NCI-H345 treated with DMSO at 0.1 percent for 48 hours (cell line): ENCODE results near the gene CTIF.
"Not testable (repeated sequence)": the region's sequence is repeated elsewhere in the genome, so short reads cannot be mapped to it uniquely, and the experiment has no call there.

ENCODE experiments used
- DNase-seq: peaks from one replicate; lab custom pipeline; 2025; ENCODE audit not compliant: unreplicated experiment; lab: John Stamatoyannopoulos, UW

CTIF gene

DNA sequence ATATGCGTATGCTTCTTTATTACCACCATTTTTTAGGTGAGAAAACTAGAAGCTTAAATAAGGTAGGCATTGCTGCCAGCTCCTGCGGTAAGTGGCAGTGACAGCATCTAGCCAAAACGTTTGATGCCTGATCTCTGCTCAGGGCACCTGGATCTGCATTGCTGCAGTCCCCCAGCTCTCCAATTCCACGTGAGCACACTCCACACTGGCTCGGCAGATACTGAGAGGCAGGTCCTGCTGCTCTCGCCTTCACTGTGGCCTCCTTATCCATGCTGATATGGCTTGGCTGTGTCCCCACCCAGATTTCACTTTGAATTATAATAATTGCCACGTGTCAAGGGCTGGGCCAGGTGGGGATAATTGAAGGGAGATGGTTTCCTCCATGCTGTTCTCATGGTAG lies 160.9 kb downstream of the CTIF start:
- no peak for DNase-seq

DNA sequence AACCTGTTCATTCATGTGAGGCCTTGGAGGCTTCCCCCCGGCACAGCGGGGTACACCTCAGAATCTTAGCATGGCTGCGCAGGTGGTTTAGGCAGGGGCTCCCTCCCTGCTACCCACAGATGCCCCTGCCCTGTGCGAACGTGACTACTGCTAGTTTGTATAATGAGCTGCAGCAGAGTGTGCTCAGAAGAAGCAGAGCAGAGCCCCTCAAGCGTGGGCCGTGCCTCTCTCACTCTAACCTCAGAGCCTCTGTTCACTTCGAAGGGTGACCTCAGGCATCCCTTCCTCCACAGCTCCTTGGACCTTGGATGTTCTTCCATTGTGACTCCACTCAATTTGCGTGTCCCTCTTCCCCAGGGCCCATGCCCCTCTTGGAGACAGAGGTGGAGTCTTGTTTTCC lies 161.6 kb downstream of the CTIF start:
- no peak for DNase-seq

- no peak for DNase-seq
Observed at GRCh38 chr18:48702346-48703027, 163.7 kb downstream of the CTIF start.

DNA sequence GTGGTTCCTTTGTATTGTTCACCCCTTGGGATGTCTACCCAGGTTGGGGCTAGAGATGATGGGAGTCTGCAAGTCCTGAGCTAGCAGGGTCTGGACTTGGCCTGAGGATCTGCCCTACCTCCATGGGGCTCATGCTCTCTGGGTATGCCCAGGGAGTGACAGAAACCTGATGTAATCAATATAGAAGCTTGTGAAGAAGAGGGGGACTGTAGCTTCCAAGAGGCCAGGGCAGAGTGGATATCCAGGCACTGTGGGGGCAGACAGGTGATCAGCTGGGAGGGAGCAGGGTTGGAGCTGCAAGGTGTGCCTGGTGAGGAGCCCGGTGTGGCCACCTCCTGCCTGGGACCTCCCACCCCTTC lies 164.2 kb downstream of the CTIF start:
- DNase-seq, result no peak

DNA sequence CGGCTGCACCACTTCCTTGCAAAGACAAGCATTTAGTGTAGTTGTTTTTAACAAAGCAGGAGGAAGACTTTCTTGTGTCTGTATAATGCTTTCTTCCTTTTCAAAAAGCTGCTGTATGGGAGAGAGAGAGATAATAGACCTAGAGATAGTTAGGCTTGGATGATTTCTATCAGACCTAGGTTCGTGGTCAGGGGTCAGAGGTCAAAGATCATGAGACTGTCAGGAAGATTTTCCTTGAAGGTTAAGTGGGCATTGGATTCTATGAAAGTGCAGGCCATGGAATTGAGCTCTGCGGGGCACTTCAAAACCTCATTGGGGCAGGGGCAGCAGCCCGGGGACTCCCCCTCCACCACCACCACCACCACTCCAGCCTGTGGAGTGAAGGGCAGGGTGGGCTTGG lies 164.6 kb downstream of the CTIF start:
- no peak for DNase-seq

DNA sequence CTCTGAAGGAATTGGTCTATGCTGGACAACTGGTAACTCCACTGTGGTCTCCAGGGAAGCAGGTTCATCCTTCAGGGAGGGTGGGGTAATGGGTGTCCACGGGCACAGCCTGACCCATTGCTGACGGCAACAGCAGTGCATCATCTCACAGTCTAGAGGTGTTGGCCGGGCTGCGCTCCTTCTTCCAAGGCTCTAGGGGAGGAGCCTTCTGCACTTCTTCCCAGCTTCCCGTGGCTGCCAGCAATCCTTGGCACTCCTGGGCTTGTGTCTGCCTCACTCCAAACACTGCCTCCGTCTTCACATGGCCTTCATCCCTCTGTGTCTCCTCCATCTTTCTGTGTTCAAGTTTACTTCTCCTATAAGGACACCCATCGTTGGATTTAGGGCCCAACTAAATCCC lies 166.2 kb downstream of the CTIF start:
- DNase-seq, result no peak

GRCh38 chr18:48705531-48705930 lies 166.7 kb downstream of the CTIF start:
- DNase-seq, result no peak

- no peak for DNase-seq
Observed at GRCh38 chr18:48706731-48707130, 167.9 kb downstream of the CTIF start.

- no peak for DNase-seq
Observed at GRCh38 chr18:48707636-48708296, 168.9 kb downstream of the CTIF start.

- no peak for DNase-seq
Observed at GRCh38 chr18:48708807-48709206, 170.0 kb downstream of the CTIF start.

- no peak for DNase-seq
Observed at GRCh38 chr18:48709371-48710062, 170.7 kb downstream of the CTIF start.

- DNase-seq, result no peak
Observed at GRCh38 chr18:48711651-48712486, 173.0 kb downstream of the CTIF start.

- DNase-seq, result no peak
Observed at GRCh38 chr18:48713309-48713708, 174.5 kb downstream of the CTIF start.

DNA sequence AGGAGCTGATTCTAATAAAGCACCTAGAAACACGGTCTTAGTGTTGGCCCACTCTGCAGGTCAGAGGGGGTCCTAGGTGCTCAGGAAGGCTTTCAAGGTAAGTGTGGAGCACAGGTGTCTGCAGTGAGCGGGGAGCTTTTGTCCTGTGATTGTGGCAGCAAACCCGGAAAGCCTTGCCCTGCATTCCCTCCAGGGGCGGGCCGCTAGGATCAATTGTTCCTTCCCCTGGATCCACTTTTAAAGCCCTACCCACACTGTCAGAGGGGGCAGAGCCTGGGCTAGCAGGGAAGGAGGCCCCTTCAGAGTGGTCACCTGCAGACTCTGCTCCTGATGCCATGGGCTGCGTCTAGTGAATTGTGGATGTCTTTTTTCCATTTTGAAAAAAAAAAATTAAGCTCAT lies 176.0 kb downstream of the CTIF start:
- DNase-seq, result no peak

DNA sequence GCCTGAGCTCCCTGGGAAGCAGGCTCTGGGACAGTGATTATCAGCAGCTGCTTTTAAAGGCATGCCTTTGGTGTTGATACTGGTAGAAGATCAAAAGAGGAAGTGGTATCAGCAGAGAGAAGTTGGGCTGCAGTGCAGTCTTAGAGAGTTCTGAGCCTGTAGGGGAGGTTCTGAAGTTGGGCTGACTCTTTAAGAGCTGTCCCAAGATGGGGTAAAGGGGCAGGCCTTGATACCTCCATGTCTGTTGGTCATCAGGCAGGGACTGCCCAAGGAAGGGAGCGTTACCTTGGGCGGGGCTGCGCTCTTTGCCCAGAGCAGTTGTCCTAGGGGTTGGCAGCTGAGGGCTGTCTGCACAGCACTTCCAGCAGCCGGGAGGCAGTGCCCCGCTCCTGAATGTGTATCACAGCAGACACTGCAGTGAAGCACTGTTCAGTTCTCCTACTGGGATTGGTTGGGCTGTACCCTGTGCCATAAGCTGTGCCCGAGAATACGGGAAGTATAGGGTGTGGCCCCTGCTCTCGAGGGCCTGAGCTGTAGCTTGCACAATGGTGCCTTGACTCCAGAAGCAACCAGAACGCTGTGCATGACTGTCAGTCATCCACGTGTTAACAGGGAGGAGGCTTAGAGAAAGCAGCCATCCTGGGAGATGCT lies 177.0 kb downstream of the CTIF start:
- DNase-seq, result no peak

GRCh38 chr18:48717227-48717626 lies 178.4 kb downstream of the CTIF start:
- DNase-seq, result not testable (repeated sequence)

DNA sequence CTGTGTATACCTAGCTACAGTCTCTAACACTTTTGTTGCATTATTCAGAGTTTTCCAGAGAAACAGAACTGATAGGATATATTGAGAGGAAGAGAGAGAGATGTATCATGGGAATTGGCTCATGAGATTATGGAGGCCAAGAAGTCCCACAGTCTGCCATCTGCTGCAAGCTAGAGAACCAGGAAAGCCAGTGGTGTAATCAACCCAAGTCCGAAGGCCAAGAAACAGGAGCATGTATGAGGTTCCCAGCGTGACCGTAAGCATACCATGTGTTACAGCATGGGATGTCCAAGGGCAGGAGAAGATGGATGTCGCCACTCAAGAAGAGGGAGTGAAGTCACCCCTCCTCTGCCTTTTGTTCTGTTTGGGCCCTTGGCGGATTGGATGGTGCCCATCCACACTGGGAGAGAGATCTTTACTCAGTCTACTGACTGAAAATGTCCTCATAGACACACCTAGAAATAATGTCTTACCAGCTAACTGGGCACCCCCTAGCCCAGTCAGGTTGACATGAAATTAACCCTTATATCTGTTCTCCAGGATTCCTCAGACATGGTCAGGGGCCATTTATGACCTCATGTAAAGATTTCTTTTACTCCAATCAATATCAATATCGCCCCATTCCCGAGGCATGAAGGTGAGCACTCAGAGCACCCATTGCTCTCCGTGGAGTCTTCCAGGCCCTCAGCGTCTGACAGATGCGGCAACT lies 179.6 kb downstream of the CTIF start:
- DNase-seq, result no peak

- no peak for DNase-seq
Observed at GRCh38 chr18:48719388-48719787, 180.6 kb downstream of the CTIF start.

DNA sequence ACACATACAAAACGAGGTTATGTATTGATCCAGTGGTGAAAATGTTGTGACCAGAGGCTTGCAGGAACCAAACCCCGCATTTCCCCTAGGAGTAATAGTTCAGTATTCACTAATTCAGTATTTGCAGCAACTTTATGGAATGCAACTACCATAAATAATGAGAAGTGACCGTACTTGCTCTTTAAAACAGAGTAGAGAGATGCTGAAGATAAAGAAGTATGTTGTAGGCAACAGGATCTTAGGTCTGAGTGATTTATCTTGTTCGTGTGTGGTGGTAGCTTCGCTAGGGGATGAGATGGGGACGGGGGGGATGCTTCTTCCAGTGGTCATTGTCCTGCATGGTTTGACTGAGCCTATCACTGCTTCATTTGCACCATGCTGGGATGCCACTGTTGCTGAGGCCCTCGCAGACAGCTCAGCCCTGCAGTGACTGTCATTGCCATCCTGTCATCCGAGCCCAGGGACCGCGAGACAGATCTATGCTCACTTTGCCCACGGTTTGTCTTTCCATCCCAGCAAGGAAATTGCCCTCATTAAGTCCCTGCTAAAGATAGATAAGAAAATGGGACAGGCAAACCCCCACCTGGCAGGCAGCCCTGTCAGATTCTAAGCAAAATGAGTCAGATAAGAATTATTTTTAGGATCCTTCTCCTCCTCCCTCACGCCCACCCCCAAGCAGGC lies 181.3 kb downstream of the CTIF start:
- no peak for DNase-seq

DNA sequence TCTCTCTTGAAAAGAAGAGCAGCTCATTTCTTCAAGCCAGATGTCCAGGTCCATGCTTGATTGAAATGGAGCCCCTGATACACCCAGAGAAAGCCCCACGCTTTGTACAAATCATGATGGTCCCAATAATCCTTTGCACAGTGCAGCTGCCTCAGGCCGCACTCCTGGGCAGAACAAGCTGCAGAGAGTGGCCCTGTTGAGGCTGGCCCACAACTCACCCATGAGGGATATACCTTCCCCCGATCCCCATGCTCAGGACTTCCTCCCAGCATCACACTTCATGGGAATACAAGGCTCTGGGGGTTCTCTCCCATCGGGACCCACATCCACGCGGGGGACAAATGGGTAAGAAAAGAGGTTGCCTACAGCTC lies 181.8 kb downstream of the CTIF start:
- no peak for DNase-seq
